Neuronal stem cell (in vitro differentiated cells): ENCODE measurements around the gene CNKSR2.

Experiments
- DNase-seq: peaks from one replicate; pipeline ENCODE4 v3.0.0-alpha.2; 2013; ENCODE audit warnings: low spot score
- H2AFZ ChIP-seq: one replicate; pipeline ENCODE4 v1.6.1; 2013; ENCODE audit warnings: mild to moderate bottlenecking, low read length, inconsistent platforms
- H2AK5ac ChIP-seq: 2 replicates; pipeline ENCODE4 v1.6.1; 2013; ENCODE audit warnings: low read depth, mild to moderate bottlenecking, inconsistent platforms, low read length, moderate library complexity, mixed read lengths
- H2BK120ac ChIP-seq: 2 replicates; pipeline ENCODE4 v1.6.1; 2013; ENCODE audit warnings: low read depth, mild to moderate bottlenecking, inconsistent platforms, low read length, moderate library complexity, mixed read lengths
- H2BK12ac ChIP-seq: one replicate; pipeline ENCODE4 v1.6.1; 2013; ENCODE audit warnings: low read length, inconsistent platforms
- H2BK15ac ChIP-seq: 2 replicates; pipeline ENCODE4 v1.6.1; 2013; ENCODE audit warnings: mild to moderate bottlenecking, low read length, inconsistent platforms, mixed read lengths
- H2BK5ac ChIP-seq: one replicate; pipeline ENCODE4 v1.6.1; 2013; ENCODE audit warnings: inconsistent platforms, mild to moderate bottlenecking, low read length, moderate library complexity
- H3K14ac ChIP-seq: one replicate; pipeline ENCODE4 v1.6.1; 2013; ENCODE audit warnings: low read length, inconsistent platforms
- H3K18ac ChIP-seq: 2 replicates; pipeline ENCODE4 v1.6.1; 2013; ENCODE audit warnings: low read length, inconsistent platforms
- H3K23ac ChIP-seq: 2 replicates; pipeline ENCODE4 v1.6.1; 2013; ENCODE audit warnings: low read depth, mild to moderate bottlenecking, mixed read lengths, low read length, inconsistent platforms; ENCODE audit not compliant: poor library complexity
- H3K27ac ChIP-seq: replicated peaks from 3 replicates; pipeline ENCODE4 v1.5.1; 2013; ENCODE audit warnings: low read length, inconsistent platforms
- H3K27me3 ChIP-seq, 3 experiments: 2 replicates each; pipeline ENCODE4 v1.6.1; 2013; ENCODE audit warnings: low read length in 3 of 3, mild to moderate bottlenecking in 2 of 3, inconsistent platforms in 1 of 3, low read depth in 1 of 3, mixed read lengths in 1 of 3, moderate library complexity in 1 of 3; ENCODE audit not compliant: control insufficient read depth in 3 of 3, insufficient read depth in 3 of 3
- H3K36me3 ChIP-seq, 2 donors: replicated peaks in 1 of 2; 2 replicates each; pipeline ENCODE4 v1.6.1; 2013; ENCODE audit warnings: low read length in 2 of 2; ENCODE audit not compliant: control insufficient read depth in 2 of 2, insufficient read depth in 2 of 2
- H3K4ac ChIP-seq: 2 replicates; pipeline ENCODE4 v1.6.1; 2013; ENCODE audit warnings: inconsistent platforms, mild to moderate bottlenecking, low read length, moderate library complexity
- H3K4me1 ChIP-seq, 2 donors: 1 replicate in 1 of 2; 2 replicates in 1 of 2; pipeline ENCODE4 v1.6.1; 2013; ENCODE audit warnings: low read length in 2 of 2, low read depth in 1 of 2; ENCODE audit not compliant: control insufficient read depth in 2 of 2, insufficient read depth in 1 of 2
- H3K4me2 ChIP-seq: one replicate; pipeline ENCODE4 v1.6.1; 2013; ENCODE audit warnings: mild to moderate bottlenecking, low read length, inconsistent platforms; ENCODE audit not compliant: insufficient read depth, poor library complexity, severe bottlenecking
- H3K4me3 ChIP-seq, 2 donors: 2 replicates each; pipeline ENCODE4 v1.5.1; 2013; ENCODE audit warnings: low read length in 2 of 2, mild to moderate bottlenecking in 2 of 2, inconsistent platforms in 1 of 2, moderate library complexity in 1 of 2
- H3K79me1 ChIP-seq: one replicate; pipeline ENCODE4 v1.6.1; 2013; ENCODE audit warnings: low read depth, mild to moderate bottlenecking, inconsistent platforms, low read length, moderate library complexity
- H3K9ac ChIP-seq: one replicate; pipeline ENCODE4 v1.6.1; 2013; ENCODE audit warnings: mild to moderate bottlenecking, low read depth, low read length, inconsistent platforms; ENCODE audit not compliant: poor library complexity
- H3K9me3 ChIP-seq, 2 donors: replicated peaks in 1 of 2; 2 replicates each; pipeline versions ENCODE3 to v1.6.1; 2013; ENCODE audit warnings: low read length in 2 of 2, mild to moderate bottlenecking in 2 of 2, inconsistent platforms in 1 of 2, low read depth in 1 of 2, mixed read lengths in 1 of 2, moderate library complexity in 1 of 2; ENCODE audit not compliant: control insufficient read depth in 2 of 2, insufficient read depth in 1 of 2
- H4K8ac ChIP-seq: one replicate; pipeline ENCODE4 v1.6.1; 2013; ENCODE audit warnings: low read depth, mild to moderate bottlenecking, inconsistent platforms, low read length, moderate library complexity
- H4K91ac ChIP-seq: one replicate; pipeline ENCODE4 v1.6.1; 2013; ENCODE audit warnings: low read length, low read depth, mild to moderate bottlenecking, inconsistent platforms; ENCODE audit not compliant: poor library complexity
- whole genome bisulfite sequencing, 2 donors: extraction: QIAGEN DNeasy Blood & Tissue Kit; methylation state at CpG; one replicate each; pipeline ENCODE4 v1.1.7; 2013; ENCODE audit warnings: missing lambda C conversion rate in 2 of 2, mixed read lengths in 1 of 2; ENCODE audit not compliant: insufficient read length in 2 of 2, insufficient replicate concordance in 1 of 2; ENCODE audit errors: extremely low coverage in 2 of 2; 5-methylcytosine and 5-hydroxymethylcytosine counted together

Gene CNKSR2

GRCh38 chrX:21373001-21373400 lies 1.2 kb upstream of the CNKSR2 start:
- Histone ChIP-seq H3K4me1 (peaks cover 0 to 4% of the 10 kb centered on the region in 2 donors), H3K14ac (no peak overlapping the region), H4K8ac (no peak overlapping the region), H3K18ac (no peak overlapping the region), H3K4me3 (peak overlapping the region in 1 of 2 donors; percentile 69), H3K4ac (no peak overlapping the region), H3K27ac (no peak overlapping the region), H3K9ac (no peak overlapping the region), H3K9me3 (no peaks in the 10 kb centered on the region), H2BK5ac (no peak overlapping the region), H3K4me2 (no peak overlapping the region), H2AFZ (peak overlapping the region; percentile 94), H3K27me3 (no peaks in the 10 kb centered on the region), H3K79me1 (no peaks in the 10 kb centered on the region), H2BK12ac (no peak overlapping the region), H3K23ac (no peak overlapping the region), H2BK15ac (no peak overlapping the region), H2AK5ac (no peak overlapping the region), H4K91ac (no peak overlapping the region), H2BK120ac (no peak overlapping the region), H3K36me3 (no peaks in the 10 kb centered on the region)
- WGBS, 2 donors: no CpG with 5 or more reads among the region's 7 CpGs
- no peak for DNase-seq

DNA sequence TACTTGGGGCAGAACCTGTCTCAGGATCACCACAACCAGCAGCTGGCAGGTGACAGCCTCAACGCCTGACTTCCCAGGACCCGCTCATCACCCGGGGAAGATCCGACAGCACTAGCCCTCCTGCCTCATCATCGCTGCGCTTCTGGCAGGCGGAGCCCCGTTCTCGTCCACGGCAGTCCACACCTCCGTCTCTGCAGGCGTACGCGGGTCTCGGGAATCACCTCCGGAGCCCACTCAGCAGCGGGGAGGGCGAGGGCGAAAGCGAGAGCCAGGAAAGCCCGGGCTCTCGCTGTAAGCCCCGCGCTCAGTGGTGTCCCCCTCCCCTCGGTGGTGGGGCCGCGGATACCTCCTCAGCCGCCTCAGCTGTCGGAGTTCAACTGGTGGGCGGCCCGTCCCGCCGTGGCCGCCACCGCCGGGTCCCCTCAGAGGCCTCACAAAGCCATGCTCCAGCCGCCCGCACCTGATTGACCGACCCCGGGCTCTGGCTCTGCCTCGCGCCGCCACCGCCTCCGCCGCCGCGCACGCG lies 518 bp upstream of the CNKSR2 start:
- Histone ChIP-seq H2AK5ac (no peak overlapping the region), H3K4me1 (peaks cover 0 to 4% of the 10 kb centered on the region in 2 donors), H2BK5ac (no peak overlapping the region), H3K27me3 (no peaks in the 10 kb centered on the region), H3K9ac (peak overlapping the region; percentile 63), H2BK12ac (no peak overlapping the region), H3K4ac (no peak overlapping the region), H4K91ac (no peak overlapping the region), H3K9me3 (no peaks in the 10 kb centered on the region), H3K14ac (no peak overlapping the region), H2BK15ac (no peak overlapping the region), H3K27ac (peak overlapping the region; percentile 56), H2AFZ (peak overlapping the region; percentile 94), H3K4me2 (peak overlapping the region; percentile 62), H3K4me3 (peak overlapping the region; percentile 69 to 86), H4K8ac (no peak overlapping the region), H3K23ac (no peak overlapping the region), H3K18ac (peak overlapping the region; percentile 85), H2BK120ac (no peak overlapping the region), H3K79me1 (no peaks in the 10 kb centered on the region), H3K36me3 (no peaks in the 10 kb centered on the region)
- DNase-seq: no peak
- no CpG with 5 or more reads among the region's 50 CpGs for WGBS, 2 donors

GRCh38 chrX:21374994-21375707 lies 933 bp downstream of the CNKSR2 start:
- Histone ChIP-seq H3K36me3 (no peaks in the 10 kb centered on the region), H2BK15ac (no peak overlapping the region), H3K79me1 (no peaks in the 10 kb centered on the region), H2AK5ac (no peak overlapping the region), H3K9ac (peak overlapping the region; percentile 88), H3K4me3 (peak overlapping the region; percentile 69 to 93), H3K27ac (peak overlapping the region; percentile 72), H3K9me3 (no peaks in the 10 kb centered on the region), H3K14ac (peak overlapping the region; percentile 21), H2BK120ac (no peak overlapping the region), H3K23ac (no peak overlapping the region), H3K4me2 (peak overlapping the region; percentile 57), H4K91ac (no peak overlapping the region), H4K8ac (no peak overlapping the region), H2BK12ac (no peak overlapping the region), H2AFZ (peak overlapping the region; percentile 94), H3K27me3 (no peaks in the 10 kb centered on the region), H2BK5ac (no peak overlapping the region), H3K4me1 (peaks cover 0 to 4% of the 10 kb centered on the region in 2 donors), H3K18ac (peak overlapping the region; percentile 90), H3K4ac (no peak overlapping the region)
- WGBS, 2 donors: no CpG with 5 or more reads among the region's 46 CpGs
- peak; percentile 0 for DNase-seq

DNA sequence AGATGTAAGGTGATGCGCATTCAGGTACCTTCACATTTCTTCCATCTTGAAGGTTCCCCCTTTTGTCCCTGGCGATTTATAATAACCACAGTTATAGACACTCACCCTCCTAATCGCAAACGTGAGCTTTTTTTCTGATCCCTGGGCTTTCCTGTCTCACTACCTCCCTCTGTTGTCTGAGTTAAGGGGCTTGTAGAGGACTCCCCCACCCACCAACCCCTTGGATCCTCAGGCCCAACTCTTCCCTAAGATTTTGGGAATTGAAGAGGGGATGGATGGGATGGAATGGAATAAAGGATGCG lies 1.4 kb downstream of the CNKSR2 start:
- Histone ChIP-seq H3K4ac (no peak overlapping the region), H3K36me3 (no peaks in the 10 kb centered on the region), H3K4me2 (peak overlapping the region; percentile 57), H4K8ac (no peak overlapping the region), H2BK120ac (no peak overlapping the region), H2BK5ac (no peak overlapping the region), H3K14ac (no peak overlapping the region), H3K27ac (no peak overlapping the region), H2AK5ac (no peak overlapping the region), H3K18ac (no peak overlapping the region), H3K9me3 (no peaks in the 10 kb centered on the region), H2AFZ (peak overlapping the region; percentile 94), H3K9ac (peak overlapping the region; percentile 88), H2BK15ac (no peak overlapping the region), H4K91ac (no peak overlapping the region), H3K27me3 (no peaks in the 10 kb centered on the region), H3K4me1 (peaks cover 0 to 4% of the 10 kb centered on the region in 2 donors), H3K23ac (no peak overlapping the region), H2BK12ac (no peak overlapping the region), H3K4me3 (peak overlapping the region; percentile 69 to 93), H3K79me1 (no peaks in the 10 kb centered on the region)
- DNase-seq: peak; percentile 14
- WGBS, 2 donors: no CpG with 5 or more reads among the region's 5 CpGs
